SK-N-SH treated with all-trans-retinoic acid at 6 μM for 48 hours (cell line): ENCODE results near the gene CTNNAL1.
"Not testable (repeated sequence)": the region's sequence is repeated elsewhere in the genome, so short reads cannot be mapped to it uniquely, and the experiment has no call there.

ENCODE experiments used
- ATAC-seq: fragments of 200-7000 bp; cut with Tn5 transposase; 3 replicates; pipeline ENCODE4 v1.9.1; 2020; ENCODE audit warnings: mild to moderate bottlenecking, moderate library complexity
- ARNTL ChIP-seq: fragments of 450-650 bp; formaldehyde crosslinking; IDR thresholded peaks from 2 replicates; pipeline ENCODE4 v1.5.0; 2020; ENCODE audit warnings: low read depth, mild to moderate bottlenecking, moderate library complexity, borderline replicate concordance
- BACH2 ChIP-seq: fragments of 250-450 bp; sonication (Bioruptor Pico); IDR thresholded peaks from 2 replicates; pipeline ENCODE4 v1.9.0; 2021; ENCODE audit warnings: mild to moderate bottlenecking, borderline replicate concordance
- CREB5 ChIP-seq: fragments of 250-450 bp; sonication (Bioruptor Pico); IDR thresholded peaks from 2 replicates; pipeline ENCODE4 v1.5.1; 2020; ENCODE audit warnings: low read depth, mild to moderate bottlenecking, moderate library complexity
- CSDC2 ChIP-seq: fragments of 250-450 bp; sonication (Bioruptor Pico); IDR thresholded peaks from 2 replicates; pipeline ENCODE4 v1.5.0; 2020; ENCODE audit warnings: mild to moderate bottlenecking, moderate library complexity
- ESRRG ChIP-seq: fragments of 250-450 bp; sonication (Bioruptor Pico); IDR thresholded peaks from 2 replicates; pipeline ENCODE4 v1.6.1; 2021; ENCODE audit warnings: mild to moderate bottlenecking
- ISL1 ChIP-seq: fragments of 250-450 bp; sonication (Bioruptor Pico); IDR thresholded peaks from 2 replicates; pipeline ENCODE4 v2.1.2; 2022; ENCODE audit warnings: mild to moderate bottlenecking, moderate library complexity
- PPARA ChIP-seq: fragments of 250-450 bp; sonication (Bioruptor Pico); IDR thresholded peaks from 2 replicates; pipeline ENCODE4 v1.5.0; 2020; ENCODE audit warnings: mild to moderate bottlenecking, borderline replicate concordance
- RARB ChIP-seq: fragments of 250-450 bp; sonication (Bioruptor Pico); IDR thresholded peaks from 2 replicates; pipeline ENCODE4 v1.8.0; 2021; ENCODE audit warnings: mild to moderate bottlenecking, moderate library complexity
- SNAI2 ChIP-seq: fragments of 250-450 bp; sonication (Bioruptor Pico); IDR thresholded peaks from 2 replicates; pipeline ENCODE4 v1.5.0; 2020; ENCODE audit warnings: mild to moderate bottlenecking, moderate library complexity
- TCF4 ChIP-seq: fragments of 250-450 bp; sonication (Bioruptor Pico); IDR thresholded peaks from 2 replicates; pipeline ENCODE4 v1.8.0; 2021; ENCODE audit warnings: mild to moderate bottlenecking, moderate library complexity, borderline replicate concordance
- TOX ChIP-seq: fragments of 250-450 bp; sonication (Bioruptor Pico); IDR thresholded peaks from 2 replicates; pipeline ENCODE4 v1.8.0; 2021; ENCODE audit warnings: mild to moderate bottlenecking, moderate library complexity, borderline replicate concordance
- ZFP3 ChIP-seq: fragments of 250-450 bp; sonication (Bioruptor Pico); IDR thresholded peaks from 2 replicates; pipeline ENCODE4 v1.5.0; 2020; ENCODE audit warnings: mild to moderate bottlenecking, moderate library complexity
- ZFP30 ChIP-seq: fragments of 450-650 bp; formaldehyde crosslinking; IDR thresholded peaks from 2 replicates; pipeline ENCODE4 v1.5.0; 2022; ENCODE audit warnings: mild to moderate bottlenecking, moderate library complexity
- ZNF565 ChIP-seq: fragments of 450-650 bp; formaldehyde crosslinking; conservative IDR thresholded peaks from 2 replicates; pipeline ENCODE4 v1.5.0; 2020; ENCODE audit warnings: low read depth, mild to moderate bottlenecking, moderate library complexity
- ZNF8 ChIP-seq: fragments of 450-650 bp; formaldehyde crosslinking; IDR thresholded peaks from 2 replicates; pipeline ENCODE4 v1.5.0; 2020; ENCODE audit warnings: mild to moderate bottlenecking, moderate library complexity
- TF ChIP-seq, protein P1 (sequence below): fragments of 250-450 bp; sonication (Bioruptor Pico); IDR thresholded peaks from 2 replicates; pipeline ENCODE4 v1.5.1; 2021; ENCODE audit warnings: mild to moderate bottlenecking, moderate library complexity
- TF ChIP-seq, protein P2 (sequence below): fragments of 250-450 bp; sonication (Bioruptor Pico); IDR thresholded peaks from 2 replicates; pipeline ENCODE4 v1.8.0; 2021; ENCODE audit warnings: low read depth, mild to moderate bottlenecking, moderate library complexity, borderline replicate concordance
- TF ChIP-seq, protein P3 (sequence below): fragments of 250-450 bp; sonication (Bioruptor Pico); IDR thresholded peaks from 2 replicates; pipeline ENCODE4 v1.8.0; 2020; ENCODE audit warnings: mild to moderate bottlenecking, moderate library complexity, borderline replicate concordance
- TF ChIP-seq, protein P4 (sequence below): fragments of 250-450 bp; sonication (Bioruptor Pico); IDR thresholded peaks from 2 replicates; pipeline ENCODE4 v1.5.0; 2020; ENCODE audit warnings: mild to moderate bottlenecking, moderate library complexity

Gene CTNNAL1

DNA sequence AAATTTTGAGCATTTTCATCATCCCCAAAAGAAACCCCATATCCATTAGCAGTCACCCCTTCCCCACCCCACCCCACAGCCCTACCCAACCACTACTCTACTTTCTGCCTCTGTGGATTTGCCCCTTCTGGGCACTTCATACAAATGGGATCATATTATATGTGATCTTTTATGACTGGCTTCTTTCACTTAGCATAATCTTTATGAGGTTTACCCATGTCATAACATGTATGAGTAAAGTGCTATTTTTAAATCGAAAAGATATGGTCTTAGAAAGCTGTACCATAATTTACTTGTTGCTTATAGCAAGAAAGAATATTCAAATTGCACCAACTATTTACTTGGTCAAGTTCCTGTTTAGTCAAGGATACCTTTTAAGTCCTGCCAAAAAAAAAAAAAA, 92.1 kb downstream of the CTNNAL1 start (continued):
- TF ChIP-seq, protein P1, sequence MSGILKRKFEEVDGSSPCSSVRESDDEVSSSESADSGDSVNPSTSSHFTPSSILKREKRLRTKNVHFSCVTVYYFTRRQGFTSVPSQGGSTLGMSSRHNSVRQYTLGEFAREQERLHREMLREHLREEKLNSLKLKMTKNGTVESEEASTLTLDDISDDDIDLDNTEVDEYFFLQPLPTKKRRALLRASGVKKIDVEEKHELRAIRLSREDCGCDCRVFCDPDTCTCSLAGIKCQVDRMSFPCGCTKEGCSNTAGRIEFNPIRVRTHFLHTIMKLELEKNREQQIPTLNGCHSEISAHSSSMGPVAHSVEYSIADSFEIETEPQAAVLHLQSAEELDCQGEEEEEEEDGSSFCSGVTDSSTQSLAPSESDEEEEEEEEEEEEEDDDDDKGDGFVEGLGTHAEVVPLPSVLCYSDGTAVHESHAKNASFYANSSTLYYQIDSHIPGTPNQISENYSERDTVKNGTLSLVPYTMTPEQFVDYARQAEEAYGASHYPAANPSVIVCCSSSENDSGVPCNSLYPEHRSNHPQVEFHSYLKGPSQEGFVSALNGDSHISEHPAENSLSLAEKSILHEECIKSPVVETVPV = no peak

DNA sequence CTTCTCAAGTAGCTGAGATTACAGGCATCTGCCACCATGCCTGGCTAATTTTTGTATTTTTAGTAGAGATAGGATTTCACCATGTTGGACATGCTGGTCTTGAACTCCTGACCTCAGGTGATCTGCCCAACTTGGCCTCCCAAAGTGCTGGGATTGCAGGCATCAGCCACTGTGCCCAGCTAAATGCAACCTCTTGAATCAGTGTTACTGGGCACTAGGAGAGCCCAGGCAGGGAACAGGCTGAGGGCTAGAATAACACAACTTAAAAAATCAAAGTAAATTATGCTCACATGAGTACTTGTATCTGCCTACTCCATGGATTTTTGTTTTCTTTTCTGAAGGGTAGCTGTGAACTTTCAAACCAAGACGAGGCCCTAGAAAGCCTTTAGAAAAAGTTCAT, 92.9 kb downstream of the CTNNAL1 start:
- not testable (repeated sequence) for ATAC-seq

GRCh38 chr9:108919517-108919916, 93.8 kb downstream of the CTNNAL1 start:
- ATAC-seq = no peak
- no peak for TF ChIP-seq BACH2 (CRISPR knock-in tag)
- no peak for TF ChIP-seq TOX (CRISPR knock-in tag)
- TF ChIP-seq TCF4 (CRISPR knock-in tag) = no peak
- TF ChIP-seq, protein P2, sequence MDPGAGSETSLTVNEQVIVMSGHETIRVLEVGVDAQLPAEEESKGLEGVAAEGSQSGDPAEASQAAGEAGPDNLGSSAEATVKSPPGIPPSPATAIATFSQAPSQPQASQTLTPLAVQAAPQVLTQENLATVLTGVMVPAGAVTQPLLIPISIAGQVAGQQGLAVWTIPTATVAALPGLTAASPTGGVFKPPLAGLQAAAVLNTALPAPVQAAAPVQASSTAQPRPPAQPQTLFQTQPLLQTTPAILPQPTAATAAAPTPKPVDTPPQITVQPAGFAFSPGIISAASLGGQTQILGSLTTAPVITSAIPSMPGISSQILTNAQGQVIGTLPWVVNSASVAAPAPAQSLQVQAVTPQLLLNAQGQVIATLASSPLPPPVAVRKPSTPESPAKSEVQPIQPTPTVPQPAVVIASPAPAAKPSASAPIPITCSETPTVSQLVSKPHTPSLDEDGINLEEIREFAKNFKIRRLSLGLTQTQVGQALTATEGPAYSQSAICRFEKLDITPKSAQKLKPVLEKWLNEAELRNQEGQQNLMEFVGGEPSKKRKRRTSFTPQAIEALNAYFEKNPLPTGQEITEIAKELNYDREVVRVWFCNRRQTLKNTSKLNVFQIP (CRISPR knock-in tag) = no peak
- no peak for TF ChIP-seq ISL1 (CRISPR knock-in tag)
- no peak for TF ChIP-seq PPARA (CRISPR knock-in tag)
- TF ChIP-seq, protein P3, sequence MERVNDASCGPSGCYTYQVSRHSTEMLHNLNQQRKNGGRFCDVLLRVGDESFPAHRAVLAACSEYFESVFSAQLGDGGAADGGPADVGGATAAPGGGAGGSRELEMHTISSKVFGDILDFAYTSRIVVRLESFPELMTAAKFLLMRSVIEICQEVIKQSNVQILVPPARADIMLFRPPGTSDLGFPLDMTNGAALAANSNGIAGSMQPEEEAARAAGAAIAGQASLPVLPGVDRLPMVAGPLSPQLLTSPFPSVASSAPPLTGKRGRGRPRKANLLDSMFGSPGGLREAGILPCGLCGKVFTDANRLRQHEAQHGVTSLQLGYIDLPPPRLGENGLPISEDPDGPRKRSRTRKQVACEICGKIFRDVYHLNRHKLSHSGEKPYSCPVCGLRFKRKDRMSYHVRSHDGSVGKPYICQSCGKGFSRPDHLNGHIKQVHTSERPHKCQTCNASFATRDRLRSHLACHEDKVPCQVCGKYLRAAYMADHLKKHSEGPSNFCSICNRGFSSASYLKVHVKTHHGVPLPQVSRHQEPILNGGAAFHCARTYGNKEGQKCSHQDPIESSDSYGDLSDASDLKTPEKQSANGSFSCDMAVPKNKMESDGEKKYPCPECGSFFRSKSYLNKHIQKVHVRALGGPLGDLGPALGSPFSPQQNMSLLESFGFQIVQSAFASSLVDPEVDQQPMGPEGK (CRISPR knock-in tag) = no peak
- no peak for TF ChIP-seq ZFP30 (CRISPR knock-in tag)

DNA sequence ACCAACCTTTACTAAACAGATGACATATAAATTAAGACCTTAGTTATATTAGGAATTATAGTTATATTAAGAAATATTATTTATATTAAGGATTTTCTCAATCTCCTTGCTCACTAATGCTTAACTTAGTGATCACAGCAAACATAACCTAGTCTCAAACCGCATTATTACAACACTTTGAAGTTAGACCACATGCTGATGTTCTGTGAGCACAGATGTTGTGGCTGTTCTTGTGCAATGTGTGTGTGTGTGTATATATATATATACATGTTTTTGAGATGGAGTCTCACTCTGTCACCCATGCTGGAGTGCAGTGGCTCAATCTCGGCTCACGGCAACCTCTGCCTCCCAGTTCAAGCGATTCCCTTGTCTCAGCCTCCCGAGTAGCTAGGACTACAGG, 99.9 kb downstream of the CTNNAL1 start:
- TF ChIP-seq ESRRG (CRISPR knock-in tag) (no peak), ISL1 (CRISPR knock-in tag) (no peak), ZNF565 (CRISPR knock-in tag) (no peak), SNAI2 (CRISPR knock-in tag) (no peak), PPARA (CRISPR knock-in tag) (no peak), TCF4 (CRISPR knock-in tag) (no peak), TOX (CRISPR knock-in tag) (no peak), CREB5 (CRISPR knock-in tag) (no peak), RARB (CRISPR knock-in tag) (no peak), CSDC2 (CRISPR knock-in tag) (no peak), ZFP3 (no peak), ARNTL (no peak), ZNF8 (CRISPR knock-in tag) (no peak)
- TF ChIP-seq, protein P1 = no peak
- TF ChIP-seq, protein P4, sequence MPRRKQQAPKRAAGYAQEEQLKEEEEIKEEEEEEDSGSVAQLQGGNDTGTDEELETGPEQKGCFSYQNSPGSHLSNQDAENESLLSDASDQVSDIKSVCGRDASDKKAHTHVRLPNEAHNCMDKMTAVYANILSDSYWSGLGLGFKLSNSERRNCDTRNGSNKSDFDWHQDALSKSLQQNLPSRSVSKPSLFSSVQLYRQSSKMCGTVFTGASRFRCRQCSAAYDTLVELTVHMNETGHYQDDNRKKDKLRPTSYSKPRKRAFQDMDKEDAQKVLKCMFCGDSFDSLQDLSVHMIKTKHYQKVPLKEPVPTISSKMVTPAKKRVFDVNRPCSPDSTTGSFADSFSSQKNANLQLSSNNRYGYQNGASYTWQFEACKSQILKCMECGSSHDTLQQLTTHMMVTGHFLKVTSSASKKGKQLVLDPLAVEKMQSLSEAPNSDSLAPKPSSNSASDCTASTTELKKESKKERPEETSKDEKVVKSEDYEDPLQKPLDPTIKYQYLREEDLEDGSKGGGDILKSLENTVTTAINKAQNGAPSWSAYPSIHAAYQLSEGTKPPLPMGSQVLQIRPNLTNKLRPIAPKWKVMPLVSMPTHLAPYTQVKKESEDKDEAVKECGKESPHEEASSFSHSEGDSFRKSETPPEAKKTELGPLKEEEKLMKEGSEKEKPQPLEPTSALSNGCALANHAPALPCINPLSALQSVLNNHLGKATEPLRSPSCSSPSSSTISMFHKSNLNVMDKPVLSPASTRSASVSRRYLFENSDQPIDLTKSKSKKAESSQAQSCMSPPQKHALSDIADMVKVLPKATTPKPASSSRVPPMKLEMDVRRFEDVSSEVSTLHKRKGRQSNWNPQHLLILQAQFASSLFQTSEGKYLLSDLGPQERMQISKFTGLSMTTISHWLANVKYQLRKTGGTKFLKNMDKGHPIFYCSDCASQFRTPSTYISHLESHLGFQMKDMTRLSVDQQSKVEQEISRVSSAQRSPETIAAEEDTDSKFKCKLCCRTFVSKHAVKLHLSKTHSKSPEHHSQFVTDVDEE (CRISPR knock-in tag) = no peak
- TF ChIP-seq, all 23 proteins: peak for 0
- ATAC-seq = no peak
